H1 (cell line): ENCODE measurements around the gene ATP6V0A1. TPM values are rescaled to one million over a fixed set of nuclear protein-coding genes. Genes with fewer than 3 reads are reported as not detected.

Source experiments
- ATF2 ChIP-seq: IDR thresholded peaks from 2 replicates; pipeline ENCODE4 v1.6.1; 2012; ENCODE audit warnings: low read length, inconsistent platforms
- ATF3 ChIP-seq: IDR thresholded peaks from 2 replicates; pipeline ENCODE4 v1.6.1; 2011; ENCODE audit warnings: low read depth, mild to moderate bottlenecking, low read length; ENCODE audit not compliant: insufficient read depth
- CREB1 ChIP-seq: IDR thresholded peaks from 2 replicates; pipeline ENCODE4 v1.6.1; 2012; ENCODE audit warnings: inconsistent platforms
- CTBP2 ChIP-seq: IDR thresholded peaks from 2 replicates; pipeline ENCODE4 v1.7.0; 2011; ENCODE audit warnings: borderline replicate concordance, mild to moderate bottlenecking, moderate library complexity, mixed read lengths, low read length; ENCODE audit not compliant: insufficient read depth, insufficient read length
- HDAC2 ChIP-seq, 2 experiments: fragments of 300-600 bp in 1 of 2; sonication (generic) in 1 of 2; IDR thresholded peaks; 2 replicates each; pipeline ENCODE4 v1.6.1; 2011 to 2012; ENCODE audit warnings: low read depth in 2 of 2, low read length in 2 of 2, mild to moderate bottlenecking in 2 of 2, moderate library complexity in 2 of 2, borderline replicate concordance in 1 of 2, inconsistent platforms in 1 of 2
- JUND ChIP-seq: IDR thresholded peaks from 2 replicates; pipeline ENCODE4 v1.6.1; 2011; ENCODE audit warnings: mild to moderate bottlenecking, improper control_type of control experiment, low read length
- KDM5A ChIP-seq: fragments of 200-600 bp; IDR thresholded peaks from 2 replicates; pipeline ENCODE4 v1.7.1; 2012; ENCODE audit warnings: mild to moderate bottlenecking, low read length, inconsistent platforms, mixed read lengths
- NRF1 ChIP-seq: IDR thresholded peaks from 2 replicates; pipeline ENCODE4 v1.6.1; 2011; ENCODE audit warnings: mild to moderate bottlenecking, low read depth, low read length, improper control_type of control experiment
- PHF8 ChIP-seq: fragments of 200-600 bp; sonication (generic); conservative IDR thresholded peaks from 2 replicates; pipeline ENCODE4 v1.7.1; 2012; ENCODE audit warnings: low read depth, mild to moderate bottlenecking, inconsistent platforms, low read length, moderate library complexity
- RAD21 ChIP-seq, 2 experiments: IDR thresholded peaks in 1 of 2; conservative IDR thresholded peaks in 1 of 2; 2 replicates each; pipeline ENCODE4 v1.6.1; 2011; ENCODE audit warnings: low read depth in 2 of 2, low read length in 2 of 2, improper control_type of control experiment in 1 of 2, inconsistent platforms in 1 of 2, mild to moderate bottlenecking in 1 of 2, moderate library complexity in 1 of 2
- RBBP5 ChIP-seq: IDR thresholded peaks from 2 replicates; pipeline ENCODE4 v1.7.1; 2012; ENCODE audit warnings: low read depth, mild to moderate bottlenecking, inconsistent platforms, low read length, moderate library complexity, borderline replicate concordance
- RNF2 ChIP-seq: fragments of 200-900, 300-1000 bp; sonication (generic); IDR thresholded peaks from 2 replicates; pipeline ENCODE4 v1.7.1; 2016; ENCODE audit warnings: borderline replicate concordance, low read depth, mild to moderate bottlenecking, antibody characterized with exemption, low read length; ENCODE audit not compliant: poor library complexity, severe bottlenecking; ENCODE audit errors: missing control alignments
- RXRA ChIP-seq: IDR thresholded peaks from 2 replicates; pipeline ENCODE4 v1.6.1; 2011; ENCODE audit warnings: low read depth, mild to moderate bottlenecking, low read length, moderate library complexity; ENCODE audit not compliant: insufficient read depth
- SP4 ChIP-seq: IDR thresholded peaks from 2 replicates; pipeline ENCODE4 v1.6.1; 2012; ENCODE audit warnings: low read length, inconsistent platforms
- SUZ12 ChIP-seq: fragments of 200-600 bp; sonication (generic); IDR thresholded peaks from 2 replicates; pipeline ENCODE4 v1.6.1; 2012; ENCODE audit warnings: mild to moderate bottlenecking, inconsistent platforms, low read length, moderate library complexity, mixed read lengths
- TEAD4 ChIP-seq: IDR thresholded peaks from 2 replicates; pipeline ENCODE4 v1.6.1; 2012; ENCODE audit warnings: low read depth, low read length, inconsistent platforms, mixed read lengths
- YY1 ChIP-seq: IDR thresholded peaks from 2 replicates; pipeline ENCODE4 v1.6.1; 2011; ENCODE audit warnings: low read depth, mild to moderate bottlenecking, low read length
- polyA plus RNA-seq, 7 experiments: library from polyadenylated mRNA; depleted of rRNA in 3 of 7; stranded (reverse) in 5 of 7; unstranded in 2 of 7; fragments of >200 nt in 5 of 7; fragments of 200-250 nt in 2 of 7; gene quantifications; 1 replicate in 5 of 7; 2 replicates in 1 of 7; 4 replicates in 1 of 7; pipeline versions ENCODE4 v1.2.1 to v1.2.3, GENCODE V29; 2011 to 2013; ENCODE audit warnings: missing spikeins in 2 of 7, mixed read lengths in 2 of 7
- total RNA-seq: library from RNA; stranded (reverse); fragmentation: NEBNext Ultra II Directional; extraction: Animal tissue kit (Norgen Biotek cat#: 25700); gene quantifications from 2 replicates; pipeline ENCODE4 v1.2.1, GENCODE V29; 2021
- TF ChIP-seq, protein P1 (sequence below): IDR thresholded peaks from 2 replicates; pipeline ENCODE4 v1.6.1; 2012; ENCODE audit warnings: inconsistent platforms

The ATP6V0A1 gene
- total and polyA plus RNA-seq, 2 of the 8 experiments (the other 6 are each of a cell fraction or from before 2014, with no cell fraction given): 55.3 to 63.4 TPM

DNA sequence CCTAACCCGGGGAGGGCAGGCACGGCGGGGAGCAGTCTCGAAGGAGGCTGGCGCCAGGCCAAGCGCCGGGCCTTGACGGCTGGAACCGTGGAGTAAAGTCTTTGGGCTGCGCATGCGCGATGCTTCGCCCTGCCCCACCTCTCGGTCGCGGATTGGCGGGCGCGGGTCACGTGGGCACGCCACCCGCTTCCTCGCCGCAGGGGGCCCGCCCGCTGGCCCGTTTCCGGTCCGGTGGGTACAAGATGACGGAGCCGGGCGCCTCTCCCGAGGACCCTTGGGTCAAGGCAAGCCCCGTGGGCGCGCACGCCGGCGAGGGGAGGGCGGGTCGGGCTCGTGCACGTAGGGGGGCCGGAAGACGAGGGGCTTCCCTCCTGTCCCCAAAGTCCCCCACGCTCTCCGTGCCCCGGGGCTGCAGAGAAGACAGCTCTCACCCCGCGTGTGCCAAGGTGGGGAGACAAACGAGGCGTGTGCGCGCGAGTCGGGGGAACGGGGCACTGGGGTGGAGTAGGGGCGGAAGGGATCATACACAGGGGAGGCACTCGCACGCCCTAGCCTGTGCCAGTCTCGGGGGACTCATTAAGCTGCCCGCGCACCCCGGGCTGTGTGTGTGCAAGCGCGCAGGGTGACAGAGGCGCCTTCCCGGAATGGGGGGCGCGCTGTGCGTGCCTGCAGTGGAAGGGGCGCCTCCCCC, 108.3 kb downstream of the ATP6V0A1 start, which contains the start of gene MLX (continued):
- TF ChIP-seq JUND: no peak
- no peak for TF ChIP-seq SP4
- TF ChIP-seq RAD21 (IDR thresholded peaks at IDR 0.05 in 1 of 2, conservative IDR thresholded peaks at IDR 0.05 in 1 of 2; ENCODE audit: low read depth in 2 of 2, low read length in 2 of 2): no peak
- peak; percentile 34; the same call in 1 of the 2 replicates for TF ChIP-seq TEAD4
- TF ChIP-seq ATF3: peak; percentile 95
- TF ChIP-seq RXRA: no peak
- TF ChIP-seq CTBP2: no peak
- TF ChIP-seq KDM5A: no peak
- TF ChIP-seq YY1: peak; percentile 85
- TF ChIP-seq CREB1: peak; percentile 30; the same call in 1 of the 2 replicates
- TF ChIP-seq HDAC2 (IDR thresholded peaks at IDR 0.05; ENCODE audit: borderline replicate concordance in 1 of 2, low read depth in 2 of 2, low read length in 2 of 2): no peak
- peak; percentile 88 for TF ChIP-seq NRF1
- TF ChIP-seq, protein P1, sequence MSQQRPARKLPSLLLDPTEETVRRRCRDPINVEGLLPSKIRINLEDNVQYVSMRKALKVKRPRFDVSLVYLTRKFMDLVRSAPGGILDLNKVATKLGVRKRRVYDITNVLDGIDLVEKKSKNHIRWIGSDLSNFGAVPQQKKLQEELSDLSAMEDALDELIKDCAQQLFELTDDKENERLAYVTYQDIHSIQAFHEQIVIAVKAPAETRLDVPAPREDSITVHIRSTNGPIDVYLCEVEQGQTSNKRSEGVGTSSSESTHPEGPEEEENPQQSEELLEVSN: 0 out of 2 replicates have a peak, but pooled peaks have one; percentile 18
- TF ChIP-seq RNF2: no peak
- no peak for TF ChIP-seq ATF2
- TF ChIP-seq PHF8: peak; percentile 60; the same call in 1 of the 2 replicates
- TF ChIP-seq RBBP5: no peak; the same call in 1 of the 2 replicates
- TF ChIP-seq SUZ12: no peak
- TF ChIP-seq, all 59 proteins: peak for 14
